HG02610 (cell line): ENCODE measurements around the gene AK9.
"Not testable (repeated sequence)": the region's sequence is repeated elsewhere in the genome, so short reads cannot be mapped to it uniquely, and the experiment has no call there.

Experiments used
- ATAC-seq: cut with Tn5 transposase; IDR thresholded peaks from one replicate; pipeline ENCODE4 v1.9.1; 2021; ENCODE audit warnings: mild to moderate bottlenecking, moderate library complexity; ENCODE audit not compliant: unreplicated experiment

Gene AK9

DNA sequence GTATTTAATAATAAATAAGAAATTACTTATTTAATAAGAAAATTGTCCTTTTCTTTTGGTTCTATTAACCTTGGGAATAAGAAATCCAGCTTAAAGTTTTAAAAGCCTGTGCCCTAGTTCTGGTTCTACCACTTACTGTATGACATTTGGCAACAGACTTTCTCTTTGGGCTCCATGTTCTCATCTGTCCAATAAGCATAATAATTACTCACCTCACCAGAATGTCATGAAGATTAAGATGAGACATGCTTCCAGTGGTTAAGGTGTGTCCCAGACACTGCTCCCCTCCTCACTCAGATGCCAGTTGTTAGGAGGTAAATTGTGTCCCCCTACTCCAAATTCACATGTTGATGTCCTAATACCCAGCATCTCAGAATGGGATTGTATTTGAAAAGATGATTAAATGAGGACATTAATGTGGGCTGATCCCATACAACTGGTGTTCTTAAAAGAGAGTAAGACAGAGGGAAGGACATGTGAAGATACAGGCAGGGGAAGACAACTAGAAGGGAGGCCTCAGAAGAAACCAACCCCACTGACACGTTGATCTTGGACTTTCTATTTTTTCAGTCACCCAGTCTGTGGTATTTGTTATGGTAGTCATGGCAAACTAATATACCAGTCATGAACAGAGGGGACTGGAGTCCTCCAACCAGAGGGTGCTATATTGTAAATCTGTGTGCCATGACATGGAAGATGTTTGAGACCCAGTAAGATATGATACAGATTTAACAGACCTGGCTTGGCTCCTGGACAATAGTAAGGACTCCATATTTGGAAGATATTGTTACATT, 229.1 kb downstream of the AK9 start:
- ATAC-seq, result no peak

DNA sequence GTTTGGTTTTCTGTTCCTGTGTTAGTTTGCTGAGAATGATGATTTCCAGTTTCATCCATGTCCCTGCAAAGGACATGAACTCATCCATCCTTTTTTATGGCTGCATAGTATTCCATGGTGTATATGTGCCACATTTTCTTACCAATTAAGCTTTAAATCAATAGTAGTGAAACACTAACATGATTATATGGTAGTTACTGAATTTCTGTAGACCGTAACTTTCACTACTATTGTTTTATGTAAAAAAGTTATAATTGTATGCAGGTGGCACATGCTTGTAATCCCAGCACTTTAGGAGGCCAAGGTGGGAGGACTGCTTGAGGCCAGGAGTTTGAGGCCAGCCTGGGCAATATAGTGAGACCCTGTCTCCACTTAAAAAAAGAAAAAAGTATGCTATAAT, 229.8 kb downstream of the AK9 start:
- ATAC-seq, result not testable (repeated sequence)

- ATAC-seq, result no peak
These were observed 230.7 kb downstream of the AK9 start for GRCh38 chr6:109460161-109460829.

- peak; percentile 34 for ATAC-seq
These were observed 232.0 kb downstream of the AK9 start for GRCh38 chr6:109458774-109459531.

DNA sequence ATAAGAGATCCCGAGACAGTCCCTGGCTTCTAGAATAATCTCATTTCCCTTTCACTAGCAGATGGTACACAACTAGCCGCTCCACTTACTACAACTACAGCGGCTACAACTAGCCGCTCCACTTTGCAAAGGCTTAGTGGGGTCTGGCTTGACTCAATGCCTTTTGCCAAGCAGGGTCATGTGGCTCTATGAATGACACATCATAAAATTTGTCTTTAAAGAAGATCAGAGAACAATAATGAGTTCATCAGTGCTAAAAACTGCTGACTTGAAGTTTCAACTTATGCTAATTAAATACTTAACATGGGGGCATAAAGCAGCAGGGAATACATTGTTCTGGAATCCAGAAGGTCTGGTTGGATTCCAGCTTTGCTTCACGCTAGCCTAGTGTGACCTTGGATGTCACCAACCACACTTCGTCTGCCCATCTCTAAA, 233.4 kb downstream of the AK9 start:
- ATAC-seq, result no peak

- ATAC-seq, result no peak
These were observed 234.1 kb downstream of the AK9 start for GRCh38 chr6:109456710-109457561.

GRCh38 chr6:109456111-109456583, 234.9 kb downstream of the AK9 start:
- ATAC-seq, result peak; percentile 0

DNA sequence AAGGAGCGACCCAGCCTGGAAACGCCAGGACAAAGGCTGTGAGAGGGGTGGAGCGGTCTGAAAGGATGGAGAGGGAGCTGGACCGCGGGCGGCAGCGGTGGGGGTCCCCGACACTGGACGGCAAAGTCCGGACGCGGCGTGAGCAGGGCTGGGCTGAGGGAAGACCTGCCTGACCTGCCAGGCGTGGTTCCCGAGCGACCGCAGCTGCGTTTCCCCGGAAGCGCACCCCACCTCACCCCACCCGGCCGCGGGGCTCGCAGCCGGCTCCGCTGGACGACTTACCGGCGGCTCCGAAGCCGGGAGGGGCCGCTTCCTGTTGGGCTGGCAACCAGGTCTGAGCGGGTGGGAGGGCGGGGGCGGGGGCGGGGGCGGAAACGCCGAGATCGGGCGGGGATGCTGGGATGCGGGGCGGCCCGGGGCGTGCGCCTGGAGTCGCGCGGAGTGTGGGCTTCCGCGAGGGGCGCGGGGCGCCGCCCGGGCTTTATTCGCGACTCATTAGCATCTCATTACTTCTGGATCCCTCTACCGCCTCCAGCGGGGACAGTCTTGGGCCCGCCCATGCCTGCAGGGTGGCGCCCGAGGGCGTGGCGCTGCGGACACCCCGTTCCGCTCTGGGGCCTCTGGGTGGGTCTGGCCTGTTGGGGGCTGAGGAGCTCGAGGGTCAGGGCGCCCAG, 235.4 kb downstream of the AK9 start, which contains the start of gene MICAL1:
Gene MICAL1 (minus strand): TSS at position 336 of the 674 bp plus-strand sequence. CDS start 1,576 bp downstream, outside the sequence.
- ATAC-seq, result peak; percentile 51

- ATAC-seq, result peak; percentile 30
These were observed 236.2 kb downstream of the AK9 start for GRCh38 chr6:109454496-109455436.

DNA sequence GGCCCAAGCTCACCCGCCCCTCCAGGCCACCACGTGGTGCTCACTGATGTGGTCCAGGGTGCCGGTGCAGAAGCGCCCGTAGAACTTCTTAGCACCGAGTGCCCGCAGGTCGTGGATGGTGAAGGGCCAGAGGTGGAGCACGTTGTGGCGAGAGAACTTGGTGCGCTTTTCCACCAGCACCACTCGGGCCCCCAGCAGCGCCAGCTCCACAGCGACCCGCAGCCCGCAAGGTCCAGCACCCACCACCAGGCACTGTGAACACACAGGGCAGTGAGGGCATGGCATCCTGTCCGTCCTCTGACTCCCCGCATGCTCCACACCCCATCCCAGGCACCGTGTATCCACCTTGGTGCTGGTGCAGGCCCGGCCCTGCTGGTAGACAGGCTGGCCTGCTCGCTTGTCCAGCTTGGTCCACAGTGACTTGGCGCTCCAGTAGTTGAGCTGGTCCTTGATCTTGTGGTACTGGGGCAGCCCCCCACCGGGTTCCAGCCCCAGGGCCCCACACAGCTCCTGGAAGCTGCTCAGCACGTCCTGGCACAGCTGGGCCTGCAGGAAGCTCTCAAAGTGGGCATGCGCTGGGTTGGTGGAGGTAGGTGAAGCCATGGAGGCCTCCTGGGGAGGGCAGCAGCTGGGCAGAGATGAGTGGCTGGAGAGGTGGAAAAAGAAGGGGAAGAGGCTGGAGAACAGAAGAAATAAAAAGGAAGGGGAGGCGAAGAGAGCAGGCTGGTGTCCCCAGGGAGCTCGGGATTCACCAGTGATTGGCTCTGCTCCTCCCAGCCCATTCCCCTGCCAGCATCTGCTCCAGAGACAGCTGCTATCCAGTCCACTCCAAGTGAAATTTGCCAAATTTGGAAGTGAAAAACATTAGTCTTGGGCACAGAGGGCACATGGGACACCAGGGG, 237.2 kb downstream of the AK9 start:
- no peak for ATAC-seq

DNA sequence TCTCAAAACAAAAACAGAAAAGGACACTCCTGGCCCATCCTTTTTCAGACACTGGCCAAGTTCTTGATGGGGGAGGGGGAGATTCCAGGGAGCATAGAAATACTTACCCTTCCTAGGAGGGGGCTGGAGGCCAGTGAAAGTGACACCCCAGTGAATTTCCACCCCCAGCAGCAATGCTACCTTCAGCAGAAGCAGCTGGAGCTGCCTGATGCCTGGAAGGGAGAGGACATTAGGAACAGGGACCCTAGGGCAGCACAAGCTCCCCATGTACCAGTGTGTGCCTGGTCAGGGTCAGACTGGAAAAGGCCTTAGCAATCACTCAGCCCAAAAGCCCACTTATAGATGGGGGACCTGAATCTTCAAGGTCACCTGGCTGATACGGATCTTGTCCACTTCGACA, 237.8 kb downstream of the AK9 start:
- no peak for ATAC-seq

DNA sequence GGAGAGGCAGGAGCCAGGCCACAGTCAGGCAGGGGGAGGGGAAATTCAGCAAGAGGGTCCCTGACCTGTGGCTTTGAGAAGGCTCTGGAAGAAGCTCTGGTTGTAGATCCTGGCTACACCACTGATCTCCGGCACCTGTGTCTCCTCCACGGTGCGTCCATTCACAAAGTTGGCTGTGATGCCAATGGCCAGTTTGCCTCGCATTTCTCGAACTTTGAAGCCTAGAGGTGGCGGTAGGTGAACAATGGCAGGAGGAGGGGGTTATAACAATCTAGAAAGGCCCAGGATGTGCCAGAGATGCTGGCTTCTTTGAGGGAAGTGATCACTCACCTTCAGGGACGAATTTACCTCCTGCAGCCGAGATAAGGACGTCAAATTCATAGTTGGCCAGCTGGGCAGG, 238.8 kb downstream of the AK9 start:
- no peak for ATAC-seq

DNA sequence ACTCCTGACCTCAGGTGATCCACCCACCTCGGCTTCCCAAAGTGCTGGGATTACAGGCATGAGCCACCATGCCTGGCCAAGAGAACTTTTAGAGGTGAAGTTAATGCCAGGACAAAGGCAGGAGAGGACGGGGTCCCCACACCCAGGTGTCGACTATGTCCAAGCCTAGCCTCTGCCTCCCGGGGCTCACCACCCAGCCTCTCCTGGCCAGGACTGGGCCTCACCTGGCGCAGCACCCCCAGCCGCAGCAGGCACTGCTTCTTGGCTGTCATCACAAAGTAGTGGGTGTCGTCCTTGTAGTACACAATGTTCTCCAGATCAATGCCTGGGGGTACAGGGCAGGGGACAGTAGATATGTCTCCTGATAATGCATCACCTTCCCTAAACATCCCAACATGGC, 239.6 kb downstream of the AK9 start:
- ATAC-seq, result no peak

DNA sequence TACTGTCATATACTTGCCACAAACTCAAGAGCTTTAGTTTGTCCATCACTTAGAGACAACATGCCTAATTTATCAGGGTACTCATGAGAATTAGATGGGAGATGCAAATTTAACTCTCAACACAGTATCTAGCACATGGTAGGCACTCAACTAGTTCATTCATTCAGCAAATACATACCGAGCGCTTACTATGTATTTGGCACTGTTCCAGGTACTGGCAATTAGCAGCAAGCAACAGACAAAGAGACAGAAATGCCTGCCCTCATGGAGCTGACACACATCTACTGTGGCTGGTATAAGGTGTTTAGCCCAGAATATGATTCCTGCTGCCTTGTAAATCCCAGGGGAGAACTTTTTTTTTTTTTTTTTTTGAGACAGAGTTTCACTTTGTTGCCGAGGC, 240.2 kb downstream of the AK9 start:
- no peak for ATAC-seq

GRCh38 chr6:109449795-109450673, 241.0 kb downstream of the AK9 start:
- no peak for ATAC-seq

DNA sequence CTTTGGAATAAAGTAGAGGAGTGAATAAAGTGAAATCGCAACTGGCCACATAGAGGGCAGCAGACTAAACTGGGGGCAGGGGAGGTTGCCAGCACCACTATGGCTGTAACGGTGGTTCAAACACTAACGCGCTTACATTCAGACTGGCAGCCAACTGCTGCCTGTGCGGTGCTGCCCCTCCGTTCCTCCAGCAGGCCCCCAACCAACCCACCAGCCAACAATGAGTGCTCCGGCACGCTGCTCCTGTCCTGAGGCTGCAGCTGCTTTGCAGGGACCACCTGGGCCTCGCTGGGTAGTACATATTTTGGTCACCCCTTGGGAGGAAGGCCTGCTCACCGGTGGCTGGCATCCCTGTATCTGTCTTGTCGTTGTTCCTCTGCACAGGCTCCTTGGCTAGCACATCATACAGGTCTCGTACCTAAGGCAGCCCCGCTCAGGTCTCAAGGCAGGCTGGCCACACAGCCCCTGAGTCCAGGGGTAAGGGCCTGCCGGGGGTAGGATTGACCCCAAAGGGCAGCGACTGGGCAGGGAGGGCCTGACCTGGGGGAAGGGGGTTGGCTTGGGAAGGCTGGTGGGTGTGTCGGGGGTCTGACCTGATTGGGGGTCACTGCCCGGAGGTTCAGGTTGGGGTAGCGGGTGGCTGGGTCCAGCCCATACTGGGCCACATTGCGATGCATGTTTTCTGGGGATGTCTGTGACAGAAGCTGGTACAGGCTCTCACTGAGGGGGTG, 241.8 kb downstream of the AK9 start:
- ATAC-seq, result no peak
